ENCODE results near the gene DSTN. TPM values are rescaled to one million over a fixed set of nuclear protein-coding genes. Genes with fewer than 3 reads are reported as not detected.

DSTN gene
- total RNA-seq, 1 experiment from 2014 or later: 202 TPM

- H4K20me1 ChIP-seq (ENCODE audit: insufficient read depth): no peaks in the 10 kb centered on the region
- H3K4me2 ChIP-seq (ENCODE audit: low read length): no peak overlapping the region
- no peaks in the 10 kb centered on the region for H3K9me2 ChIP-seq (ENCODE audit: insufficient read depth)
- no peaks in the 10 kb centered on the region for H3K9me3 ChIP-seq (ENCODE audit: control insufficient read depth in 1 of 2, insufficient read depth in 1 of 2, low read depth in 1 of 2, low read length in 2 of 2)
- H3K9ac ChIP-seq (ENCODE audit: low read length): no peak overlapping the region
- ChIA-PET RAD21 (ENCODE audit: low non-redundant PET in 1 of 2, low total read pairs in 2 of 2, uncharacterized antibody in 2 of 2, unreplicated experiment in 2 of 2) (no interaction called here), CTCF (no interaction called here), POLR2A (no interaction called here)
- H3K27ac ChIP-seq (ENCODE audit: low read depth, low read length): no peak overlapping the region
- H3K79me2 ChIP-seq (ENCODE audit: insufficient read depth, low read length): peaks cover 76% of the 10 kb centered on the region
- no peak overlapping the region for H2AFZ ChIP-seq (ENCODE audit: low read depth, low read length, poor library complexity, severe bottlenecking)
- TF ChIP-seq REST (IDR thresholded peaks at IDR 0.05; ENCODE audit: low read depth): no peak
- no peak for TF ChIP-seq ELF1 (IDR thresholded peaks at IDR 0.05; ENCODE audit: borderline replicate concordance, low read depth)
- TF ChIP-seq TCF7L2 (IDR thresholded peaks at IDR 0.05; ENCODE audit: borderline replicate concordance, extremely low read depth, insufficient read depth, insufficient read length): no peak
- no peak for TF ChIP-seq CTCF (IDR thresholded peaks at IDR 0.05 in 2 of 3, conservative IDR thresholded peaks at IDR 0.05 in 1 of 3; ENCODE audit: borderline replicate concordance in 1 of 3, insufficient read depth in 1 of 3, low read depth in 2 of 3, low read length in 2 of 3)
- TF ChIP-seq FOSL1 (IDR thresholded peaks at IDR 0.05; ENCODE audit: low read depth): no peak
- TF ChIP-seq POLR2AphosphoS5 (IDR thresholded peaks at IDR 0.05; ENCODE audit: low read depth, low read length): no peak
- no peak for TF ChIP-seq ATF3 (IDR thresholded peaks at IDR 0.05)
- TF ChIP-seq ZNF274 (IDR thresholded peaks at IDR 0.05; ENCODE audit: low read depth, low read length): no peak
- TF ChIP-seq SRF (IDR thresholded peaks at IDR 0.05; ENCODE audit: low read depth): no peak
- no peak for TF ChIP-seq CBX3 (IDR thresholded peaks at IDR 0.05; ENCODE audit: low read depth)
- intact Hi-C loops (cut with micrococcal nuclease): no loop called here
- no peaks in the 10 kb centered on the region; a peak in 1 of 4 replicates for H3K4me1 ChIP-seq (ENCODE audit: control insufficient read depth in 1 of 2, insufficient read depth in 2 of 2, low read length in 2 of 2)
- no TSS peak for BruUV-seq (replicated peaks)
- DNase-seq (ENCODE audit: low read depth, low spot score): no peak
- no peak overlapping the region for H3K4me3 ChIP-seq (replicated peaks in 1 of 2; ENCODE audit: low read depth in 1 of 2, low read length in 2 of 2)
- no peaks in the 10 kb centered on the region; a peak in 1 of 4 replicates for H3K36me3 ChIP-seq (ENCODE audit: control insufficient read depth in 1 of 2, insufficient read depth in 2 of 2, low read length in 2 of 2)
- H3K27me3 ChIP-seq (ENCODE audit: insufficient read depth, low read length): no peaks in the 10 kb centered on the region
- ATAC-seq: no peak
Observed at GRCh38 chr20:17646209-17646960, 76.5 kb downstream of the DSTN start.
